GM12865 (cell line): Measurements from ENCODE around the gene ACAP2.
"Not testable (repeated sequence)": the region's sequence is repeated elsewhere in the genome, so short reads cannot be mapped to it uniquely, and the experiment has no call there.

Experiments
- DNase-seq: peaks from one replicate; pipeline ENCODE4 v3.0.0; 2010; ENCODE audit warnings: low read depth
- H3K4me3 ChIP-seq: 2 replicates; pipeline ENCODE4 v1.5.1; 2011; ENCODE audit warnings: mild to moderate bottlenecking, low read depth, low read length, control low read depth
- CTCF ChIP-seq: IDR thresholded peaks from 2 replicates; pipeline ENCODE4 v1.5.1; 2011; ENCODE audit warnings: low read length, control low read depth, low read depth, inconsistent platforms; ENCODE audit not compliant: insufficient read depth; ENCODE audit errors: missing control alignments

The ACAP2 gene

DNA sequence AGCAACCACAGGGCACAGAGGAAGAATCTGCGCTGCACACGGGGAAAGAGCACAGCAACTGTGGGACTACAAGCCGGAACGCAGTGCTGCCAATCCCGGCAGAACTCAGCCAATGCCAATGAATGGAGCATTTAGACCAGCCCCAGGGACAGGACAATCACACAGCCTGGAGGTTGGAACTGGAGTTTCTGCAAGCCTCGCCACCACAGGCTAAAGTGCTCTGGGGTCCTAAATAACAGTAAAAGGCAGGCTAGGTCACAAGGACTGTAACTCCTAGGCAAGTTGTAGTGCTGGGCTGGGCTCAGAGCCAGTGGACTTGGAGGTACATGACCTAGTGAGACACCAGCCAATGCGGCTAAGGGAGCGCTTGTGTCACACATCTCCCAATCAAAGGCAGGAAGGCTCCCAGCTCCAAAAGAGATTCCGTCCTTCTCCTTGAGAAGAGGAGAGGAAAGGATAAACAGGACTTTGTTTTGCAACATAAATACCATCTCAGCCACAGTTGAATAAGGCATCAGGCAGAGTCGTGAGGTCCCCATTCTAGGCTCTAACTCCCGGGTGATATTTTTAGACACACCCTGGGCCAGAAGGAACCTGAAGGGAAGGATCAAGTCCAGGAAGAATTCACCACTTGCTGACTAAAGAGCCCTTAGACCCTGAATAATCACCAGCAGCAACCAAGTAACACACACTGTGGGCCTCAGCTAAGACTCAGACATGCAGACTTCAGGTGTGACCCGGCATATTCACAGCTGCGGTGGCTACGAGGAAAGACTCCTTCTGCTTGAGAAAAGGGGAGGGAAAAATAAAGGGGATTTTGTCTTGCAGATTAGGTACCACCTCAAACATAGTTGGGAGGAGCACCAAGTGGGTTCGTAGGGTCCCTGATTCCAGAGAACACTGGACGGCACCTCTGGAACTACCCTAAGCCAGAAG lies 86.4 kb downstream of the ACAP2 start:
- no peak for TF ChIP-seq CTCF
- no peak overlapping the region for H3K4me3 ChIP-seq
- no peak for DNase-seq

- DNase-seq, H3K4me3 ChIP-seq: not testable (repeated sequence)
Observed at GRCh38 chr3:195354009-195354408, 88.8 kb downstream of the ACAP2 start.

- TF ChIP-seq CTCF = no peak
- no peak overlapping the region for H3K4me3 ChIP-seq
- no peak for DNase-seq
Observed at GRCh38 chr3:195352895-195353488, 89.8 kb downstream of the ACAP2 start.

DNA sequence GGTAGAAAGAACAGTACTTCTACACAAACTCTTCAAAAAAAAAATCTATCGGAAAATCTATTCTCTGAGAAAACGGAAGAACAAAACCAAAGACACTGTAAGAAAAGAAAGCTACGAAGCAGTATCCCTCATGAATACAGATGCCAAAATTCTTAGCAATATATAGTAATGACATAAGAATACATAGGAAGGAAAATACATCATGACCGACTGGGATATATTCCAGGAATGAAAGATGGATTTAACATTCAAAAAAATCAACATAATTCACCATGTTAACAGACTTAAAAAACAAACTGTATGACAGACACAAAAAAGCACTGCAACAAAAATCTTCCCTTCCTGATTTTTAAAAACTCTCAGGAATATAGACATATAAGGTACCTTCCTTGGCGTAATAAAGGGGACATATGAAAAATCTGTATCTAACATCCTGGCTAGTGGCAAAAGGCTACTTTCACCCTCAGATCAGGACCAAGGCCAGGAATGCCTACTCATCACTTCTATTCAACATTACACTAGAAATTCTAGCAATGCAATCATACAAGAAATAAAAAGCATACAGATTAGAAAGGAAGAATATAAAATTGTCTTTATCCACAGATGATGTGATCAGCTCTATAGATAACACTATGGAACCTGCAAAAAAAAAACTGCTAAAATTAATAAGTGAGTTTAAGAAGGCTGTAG lies 94.2 kb downstream of the ACAP2 start:
- no peak overlapping the region for H3K4me3 ChIP-seq

DNA sequence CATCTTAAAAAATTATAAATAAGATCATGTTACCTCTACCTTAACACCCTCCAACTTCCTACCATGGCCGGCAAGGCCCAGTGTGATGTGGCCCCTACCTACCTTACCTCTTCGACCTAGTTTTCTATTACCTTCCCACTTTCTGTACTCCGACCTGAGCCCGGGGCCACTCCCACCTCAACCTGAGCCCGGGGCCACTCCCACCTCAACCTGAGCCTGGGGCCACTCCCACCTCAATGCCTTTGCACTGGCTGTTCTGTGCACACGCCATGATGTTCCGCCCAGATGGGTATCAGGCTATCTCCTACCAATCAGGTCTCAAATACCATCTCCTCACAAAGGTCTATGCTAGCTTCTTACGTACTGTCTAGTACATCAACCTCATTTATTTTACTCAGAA lies 105.1 kb downstream of the ACAP2 start:
- H3K4me3 ChIP-seq = no peak overlapping the region
- no peak for DNase-seq
- no peak for TF ChIP-seq CTCF

More for the DNA sequence above, 94.2 kb downstream of the ACAP2 start:
- DNase-seq = no peak
- TF ChIP-seq CTCF = no peak

DNA sequence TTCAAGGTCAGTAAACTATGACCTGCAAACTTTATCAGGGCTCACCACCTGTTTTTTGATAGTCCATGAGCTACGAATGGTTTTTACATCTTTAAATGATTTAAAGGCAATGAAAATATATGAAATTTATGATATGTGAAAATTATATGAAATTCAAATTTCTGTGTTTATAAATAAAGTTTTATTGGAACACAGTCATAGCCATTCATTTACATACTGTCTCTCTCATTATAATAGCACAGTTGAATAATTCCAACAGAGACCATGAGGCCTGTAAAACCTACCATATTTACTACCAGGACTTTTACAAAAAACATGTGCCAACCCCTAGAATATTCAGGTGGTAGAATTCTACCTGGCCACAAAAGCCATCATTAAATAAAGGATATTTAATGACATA lies 107.9 kb downstream of the ACAP2 start:
- no peak overlapping the region for H3K4me3 ChIP-seq
- no peak for TF ChIP-seq CTCF
- DNase-seq = no peak

- DNase-seq = peak; percentile 6
- no peak overlapping the region for H3K4me3 ChIP-seq
- TF ChIP-seq CTCF = no peak
Observed at GRCh38 chr3:195319060-195319459, 123.8 kb downstream of the ACAP2 start.
